GM19328 (cell line): ENCODE results near the gene DPYSL4.
"Not testable (repeated sequence)": the region's sequence is repeated elsewhere in the genome, so short reads cannot be mapped to it uniquely, and the experiment has no call there.

Source experiments
- ATAC-seq: cut with Tn5 transposase; IDR thresholded peaks from one replicate; pipeline ENCODE4 v1.9.1; 2021; ENCODE audit warnings: mild to moderate bottlenecking, moderate library complexity; ENCODE audit not compliant: unreplicated experiment

Gene DPYSL4

GRCh38 chr10:132205650-132206376 lies 19.1 kb downstream of the DPYSL4 start:
- no peak for ATAC-seq

- no peak for ATAC-seq
These were observed 19.6 kb downstream of the DPYSL4 start for GRCh38 chr10:132206377-132206745.

- no peak for ATAC-seq
These were observed 20.2 kb downstream of the DPYSL4 start for GRCh38 chr10:132206806-132207535.

- ATAC-seq, result no peak
These were observed 21.1 kb downstream of the DPYSL4 start for GRCh38 chr10:132207536-132208461.

- no peak for ATAC-seq
These were observed 21.8 kb downstream of the DPYSL4 start for GRCh38 chr10:132208462-132209050.

- no peak for ATAC-seq
These were observed 22.4 kb downstream of the DPYSL4 start for GRCh38 chr10:132209130-132209529.

GRCh38 chr10:132209978-132210530 lies 23.3 kb downstream of the DPYSL4 start:
- no peak for ATAC-seq

- no peak for ATAC-seq
These were observed 24.0 kb downstream of the DPYSL4 start for GRCh38 chr10:132210766-132211165.

- ATAC-seq, result no peak
These were observed 24.5 kb downstream of the DPYSL4 start for GRCh38 chr10:132211246-132211645.

GRCh38 chr10:132212816-132213215 lies 26.1 kb downstream of the DPYSL4 start:
- ATAC-seq, result no peak

- no peak for ATAC-seq
These were observed 27.2 kb downstream of the DPYSL4 start for GRCh38 chr10:132213917-132214316.

GRCh38 chr10:132216441-132216840 lies 29.7 kb downstream of the DPYSL4 start:
- ATAC-seq, result not testable (repeated sequence)

- ATAC-seq, result no peak
These were observed 32.7 kb downstream of the DPYSL4 start for GRCh38 chr10:132219486-132219885.

GRCh38 chr10:132220061-132220460 lies 33.3 kb downstream of the DPYSL4 start:
- ATAC-seq, result no peak

GRCh38 chr10:132220996-132221395 lies 34.2 kb downstream of the DPYSL4 start:
- not testable (repeated sequence) for ATAC-seq

GRCh38 chr10:132222726-132223125 lies 36.0 kb downstream of the DPYSL4 start:
- ATAC-seq, result no peak

GRCh38 chr10:132223156-132223590 lies 36.4 kb downstream of the DPYSL4 start:
- peak; percentile 79 for ATAC-seq

- no peak for ATAC-seq
These were observed 37.0 kb downstream of the DPYSL4 start for GRCh38 chr10:132223611-132224342.

GRCh38 chr10:132224343-132225072 lies 37.8 kb downstream of the DPYSL4 start:
- no peak for ATAC-seq
